ENCODE measurements around the gene FBN1.
A peak's percentile ranks its signal among the peaks of the same experiment; 100 is the strongest.

FBN1 gene

DNA sequence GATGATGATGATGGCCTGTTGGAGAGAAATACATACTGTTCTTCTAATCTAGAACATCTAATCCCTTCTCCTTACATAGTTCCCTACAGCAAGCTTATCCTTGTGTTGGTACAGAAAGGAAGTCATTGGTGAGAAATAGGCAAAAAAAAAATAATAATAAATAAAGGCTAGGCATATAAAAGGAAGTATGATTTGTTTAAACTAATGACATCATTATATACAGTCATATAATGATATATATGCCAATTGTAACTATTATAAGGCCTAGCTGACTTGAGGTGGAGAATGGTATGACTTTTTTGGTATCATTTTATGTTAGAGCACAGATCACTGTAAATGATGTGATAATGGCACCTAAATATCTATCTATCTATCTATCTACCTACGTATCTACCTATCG lies 171.8 kb downstream of the FBN1 start:
- Histone ChIP-seq H3K36me3 (ENCODE audit: control insufficient read depth in 2 of 2, insufficient read depth in 1 of 2, low read length in 2 of 2) (peaks cover 0 to 32% of the 10 kb centered on the region in 2 experiments; a peak in 1 of 3 replicates), H3K9me3 (ENCODE audit: control insufficient read depth, insufficient read depth, low read depth, low read length) (no peaks in the 10 kb centered on the region), H3K4me1 (ENCODE audit: control insufficient read depth, insufficient read depth, low read length) (no peaks in the 10 kb centered on the region), H3K4me3 (ENCODE audit: low read depth, low read length) (no peak overlapping the region), H3K27ac (ENCODE audit: extremely low read depth, low read depth, low read length) (no peak overlapping the region)
- ChIA-PET CTCF (no interaction called here), POLR2A (no interaction called here)
- TF ChIP-seq, protein P1, sequence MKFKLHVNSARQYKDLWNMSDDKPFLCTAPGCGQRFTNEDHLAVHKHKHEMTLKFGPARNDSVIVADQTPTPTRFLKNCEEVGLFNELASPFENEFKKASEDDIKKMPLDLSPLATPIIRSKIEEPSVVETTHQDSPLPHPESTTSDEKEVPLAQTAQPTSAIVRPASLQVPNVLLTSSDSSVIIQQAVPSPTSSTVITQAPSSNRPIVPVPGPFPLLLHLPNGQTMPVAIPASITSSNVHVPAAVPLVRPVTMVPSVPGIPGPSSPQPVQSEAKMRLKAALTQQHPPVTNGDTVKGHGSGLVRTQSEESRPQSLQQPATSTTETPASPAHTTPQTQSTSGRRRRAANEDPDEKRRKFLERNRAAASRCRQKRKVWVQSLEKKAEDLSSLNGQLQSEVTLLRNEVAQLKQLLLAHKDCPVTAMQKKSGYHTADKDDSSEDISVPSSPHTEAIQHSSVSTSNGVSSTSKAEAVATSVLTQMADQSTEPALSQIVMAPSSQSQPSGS (tag by site-specific recombination; IDR thresholded peaks at IDR 0.05; ENCODE audit: low read depth), result peak; percentile 53; the same call in 1 of the 2 replicates
- TF ChIP-seq, protein P2, sequence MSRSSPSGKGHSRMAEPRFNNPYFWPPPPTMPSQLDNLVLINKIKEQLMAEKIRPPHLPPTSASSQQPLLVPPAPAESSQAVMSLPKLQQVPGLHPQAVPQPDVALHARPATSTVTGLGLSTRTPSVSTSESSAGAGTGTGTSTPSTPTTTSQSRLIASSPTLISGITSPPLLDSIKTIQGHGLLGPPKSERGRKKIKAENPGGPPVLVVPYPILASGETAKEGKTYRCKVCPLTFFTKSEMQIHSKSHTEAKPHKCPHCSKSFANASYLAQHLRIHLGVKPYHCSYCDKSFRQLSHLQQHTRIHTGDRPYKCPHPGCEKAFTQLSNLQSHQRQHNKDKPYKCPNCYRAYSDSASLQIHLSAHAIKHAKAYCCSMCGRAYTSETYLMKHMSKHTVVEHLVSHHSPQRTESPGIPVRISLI (tag by site-specific recombination; IDR thresholded peaks at IDR 0.05), result no peak

DNA sequence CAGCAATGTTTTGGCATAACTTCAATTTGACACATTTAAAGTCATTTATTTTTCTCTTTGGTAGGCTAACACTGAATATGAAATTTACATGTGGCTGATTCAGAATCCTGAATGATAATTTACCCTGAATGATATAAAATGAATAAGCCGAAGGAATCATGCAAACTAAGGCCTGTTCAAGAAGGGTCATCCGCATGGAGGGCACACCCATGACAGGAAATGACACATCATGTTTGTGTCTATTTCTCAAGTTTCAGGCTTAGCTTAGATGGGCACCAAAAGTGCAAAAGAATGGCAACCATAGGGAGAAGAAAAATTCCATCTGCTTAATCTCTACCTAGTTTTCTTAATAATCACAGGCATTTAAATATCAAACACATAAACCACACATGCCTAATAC lies 172.8 kb downstream of the FBN1 start:
- Histone ChIP-seq H3K36me3 (ENCODE audit: control insufficient read depth in 2 of 2, insufficient read depth in 1 of 2, low read length in 2 of 2) (peaks cover 0 to 35% of the 10 kb centered on the region in 2 experiments; a peak in 1 of 3 replicates), H3K4me1 (ENCODE audit: control insufficient read depth, insufficient read depth, low read length) (no peaks in the 10 kb centered on the region), H3K4me3 (ENCODE audit: low read depth, low read length) (no peak overlapping the region), H3K9me3 (ENCODE audit: control insufficient read depth, insufficient read depth, low read depth, low read length) (no peaks in the 10 kb centered on the region), H3K27ac (ENCODE audit: extremely low read depth, low read depth, low read length) (no peak overlapping the region)
- CTCF ChIA-PET, result no interaction called here
- POLR2A ChIA-PET, result no interaction called here
- TF ChIP-seq, protein P3, sequence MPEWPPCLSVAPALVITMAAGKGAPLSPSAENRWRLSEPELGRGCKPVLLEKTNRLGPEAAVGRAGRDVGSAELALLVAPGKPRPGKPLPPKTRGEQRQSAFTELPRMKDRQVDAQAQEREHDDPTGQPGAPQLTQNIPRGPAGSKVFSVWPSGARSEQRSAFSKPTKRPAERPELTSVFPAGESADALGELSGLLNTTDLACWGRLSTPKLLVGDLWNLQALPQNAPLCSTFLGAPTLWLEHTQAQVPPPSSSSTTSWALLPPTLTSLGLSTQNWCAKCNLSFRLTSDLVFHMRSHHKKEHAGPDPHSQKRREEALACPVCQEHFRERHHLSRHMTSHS (tag by site-specific recombination; IDR thresholded peaks at IDR 0.05), result no peak
- no peak for TF ChIP-seq ZNF202 (tag by site-specific recombination; IDR thresholded peaks at IDR 0.05; ENCODE audit: borderline replicate concordance)
- TF ChIP-seq, protein P4, sequence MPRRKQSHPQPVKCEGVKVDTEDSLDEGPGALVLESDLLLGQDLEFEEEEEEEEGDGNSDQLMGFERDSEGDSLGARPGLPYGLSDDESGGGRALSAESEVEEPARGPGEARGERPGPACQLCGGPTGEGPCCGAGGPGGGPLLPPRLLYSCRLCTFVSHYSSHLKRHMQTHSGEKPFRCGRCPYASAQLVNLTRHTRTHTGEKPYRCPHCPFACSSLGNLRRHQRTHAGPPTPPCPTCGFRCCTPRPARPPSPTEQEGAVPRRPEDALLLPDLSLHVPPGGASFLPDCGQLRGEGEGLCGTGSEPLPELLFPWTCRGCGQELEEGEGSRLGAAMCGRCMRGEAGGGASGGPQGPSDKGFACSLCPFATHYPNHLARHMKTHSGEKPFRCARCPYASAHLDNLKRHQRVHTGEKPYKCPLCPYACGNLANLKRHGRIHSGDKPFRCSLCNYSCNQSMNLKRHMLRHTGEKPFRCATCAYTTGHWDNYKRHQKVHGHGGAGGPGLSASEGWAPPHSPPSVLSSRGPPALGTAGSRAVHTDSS (tag by site-specific recombination; IDR thresholded peaks at IDR 0.05), result no peak
- no peak for TF ChIP-seq ZIC2 (tag by site-specific recombination; IDR thresholded peaks at IDR 0.05)
- TF ChIP-seq, protein P5, sequence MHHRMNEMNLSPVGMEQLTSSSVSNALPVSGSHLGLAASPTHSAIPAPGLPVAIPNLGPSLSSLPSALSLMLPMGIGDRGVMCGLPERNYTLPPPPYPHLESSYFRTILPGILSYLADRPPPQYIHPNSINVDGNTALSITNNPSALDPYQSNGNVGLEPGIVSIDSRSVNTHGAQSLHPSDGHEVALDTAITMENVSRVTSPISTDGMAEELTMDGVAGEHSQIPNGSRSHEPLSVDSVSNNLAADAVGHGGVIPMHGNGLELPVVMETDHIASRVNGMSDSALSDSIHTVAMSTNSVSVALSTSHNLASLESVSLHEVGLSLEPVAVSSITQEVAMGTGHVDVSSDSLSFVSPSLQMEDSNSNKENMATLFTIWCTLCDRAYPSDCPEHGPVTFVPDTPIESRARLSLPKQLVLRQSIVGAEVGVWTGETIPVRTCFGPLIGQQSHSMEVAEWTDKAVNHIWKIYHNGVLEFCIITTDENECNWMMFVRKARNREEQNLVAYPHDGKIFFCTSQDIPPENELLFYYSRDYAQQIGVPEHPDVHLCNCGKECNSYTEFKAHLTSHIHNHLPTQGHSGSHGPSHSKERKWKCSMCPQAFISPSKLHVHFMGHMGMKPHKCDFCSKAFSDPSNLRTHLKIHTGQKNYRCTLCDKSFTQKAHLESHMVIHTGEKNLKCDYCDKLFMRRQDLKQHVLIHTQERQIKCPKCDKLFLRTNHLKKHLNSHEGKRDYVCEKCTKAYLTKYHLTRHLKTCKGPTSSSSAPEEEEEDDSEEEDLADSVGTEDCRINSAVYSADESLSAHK (tag by site-specific recombination; IDR thresholded peaks at IDR 0.05), result no peak
- no peak for TF ChIP-seq KLF9 (tag by site-specific recombination; IDR thresholded peaks at IDR 0.05; ENCODE audit: low read depth)

DNA sequence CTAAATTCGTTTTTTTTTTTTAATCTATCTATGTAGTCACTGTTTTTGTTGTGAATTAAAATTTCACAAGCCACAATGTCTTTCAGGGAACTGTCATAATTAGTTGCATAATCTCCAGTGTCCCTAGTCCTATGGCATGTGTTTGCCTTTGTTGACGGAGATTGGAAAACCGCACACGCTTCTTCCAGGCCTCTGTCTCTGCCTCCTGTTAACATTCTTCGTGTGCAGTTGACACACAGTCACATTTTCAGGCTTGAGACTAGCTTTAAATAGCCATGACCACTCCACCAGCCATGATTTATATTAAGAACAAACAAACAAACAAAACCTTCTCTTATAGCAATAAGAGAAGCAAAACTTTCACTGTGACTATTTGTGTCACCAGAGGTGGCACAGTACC lies 174.4 kb downstream of the FBN1 start:
- peaks cover 0 to 47% of the 10 kb centered on the region in 2 experiments; a peak in 1 of 3 replicates for H3K36me3 ChIP-seq (ENCODE audit: control insufficient read depth in 2 of 2, insufficient read depth in 1 of 2, low read length in 2 of 2)
- POLR2A ChIA-PET, result no interaction called here
- TF ChIP-seq ZNF530 (tag by site-specific recombination; IDR thresholded peaks at IDR 0.05; ENCODE audit: low read depth), result no peak
- TF ChIP-seq ZNF16 (tag by site-specific recombination; IDR thresholded peaks at IDR 0.05; ENCODE audit: low read depth), result no peak
- TF ChIP-seq IKZF3 (tag by site-specific recombination; IDR thresholded peaks at IDR 0.05), result no peak
- no peak for TF ChIP-seq ZNF155 (tag by site-specific recombination; IDR thresholded peaks at IDR 0.05)
- TF ChIP-seq ZNF658 (tag by site-specific recombination; IDR thresholded peaks at IDR 0.05), result no peak
- TF ChIP-seq, protein P6, sequence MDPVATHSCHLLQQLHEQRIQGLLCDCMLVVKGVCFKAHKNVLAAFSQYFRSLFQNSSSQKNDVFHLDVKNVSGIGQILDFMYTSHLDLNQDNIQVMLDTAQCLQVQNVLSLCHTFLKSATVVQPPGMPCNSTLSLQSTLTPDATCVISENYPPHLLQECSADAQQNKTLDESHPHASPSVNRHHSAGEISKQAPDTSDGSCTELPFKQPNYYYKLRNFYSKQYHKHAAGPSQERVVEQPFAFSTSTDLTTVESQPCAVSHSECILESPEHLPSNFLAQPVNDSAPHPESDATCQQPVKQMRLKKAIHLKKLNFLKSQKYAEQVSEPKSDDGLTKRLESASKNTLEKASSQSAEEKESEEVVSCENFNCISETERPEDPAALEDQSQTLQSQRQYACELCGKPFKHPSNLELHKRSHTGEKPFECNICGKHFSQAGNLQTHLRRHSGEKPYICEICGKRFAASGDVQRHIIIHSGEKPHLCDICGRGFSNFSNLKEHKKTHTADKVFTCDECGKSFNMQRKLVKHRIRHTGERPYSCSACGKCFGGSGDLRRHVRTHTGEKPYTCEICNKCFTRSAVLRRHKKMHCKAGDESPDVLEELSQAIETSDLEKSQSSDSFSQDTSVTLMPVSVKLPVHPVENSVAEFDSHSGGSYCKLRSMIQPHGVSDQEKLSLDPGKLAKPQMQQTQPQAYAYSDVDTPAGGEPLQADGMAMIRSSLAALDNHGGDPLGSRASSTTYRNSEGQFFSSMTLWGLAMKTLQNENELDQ (tag by site-specific recombination; IDR thresholded peaks at IDR 0.05; ENCODE audit: low read depth), result no peak
- TF ChIP-seq ZFP37 (tag by site-specific recombination; IDR thresholded peaks at IDR 0.05), result no peak
- TF ChIP-seq TRIM28 (IDR thresholded peaks at IDR 0.05; ENCODE audit: borderline replicate concordance, low read length), result no peak
- TF ChIP-seq ZNF529 (tag by site-specific recombination; IDR thresholded peaks at IDR 0.05; ENCODE audit: insufficient replicate concordance), result no peak
- TF ChIP-seq ZNF311 (tag by site-specific recombination; IDR thresholded peaks at IDR 0.05; ENCODE audit: borderline replicate concordance), result no peak
- TF ChIP-seq, protein P7, sequence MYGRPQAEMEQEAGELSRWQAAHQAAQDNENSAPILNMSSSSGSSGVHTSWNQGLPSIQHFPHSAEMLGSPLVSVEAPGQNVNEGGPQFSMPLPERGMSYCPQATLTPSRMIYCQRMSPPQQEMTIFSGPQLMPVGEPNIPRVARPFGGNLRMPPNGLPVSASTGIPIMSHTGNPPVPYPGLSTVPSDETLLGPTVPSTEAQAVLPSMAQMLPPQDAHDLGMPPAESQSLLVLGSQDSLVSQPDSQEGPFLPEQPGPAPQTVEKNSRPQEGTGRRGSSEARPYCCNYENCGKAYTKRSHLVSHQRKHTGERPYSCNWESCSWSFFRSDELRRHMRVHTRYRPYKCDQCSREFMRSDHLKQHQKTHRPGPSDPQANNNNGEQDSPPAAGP (tag by site-specific recombination; IDR thresholded peaks at IDR 0.05), result no peak
- no peak for TF ChIP-seq ZNF701 (tag by site-specific recombination; IDR thresholded peaks at IDR 0.05)

More for the DNA sequence above, 174.4 kb downstream of the FBN1 start:
- Histone ChIP-seq H3K9me3 (ENCODE audit: control insufficient read depth, insufficient read depth, low read depth, low read length) (no peaks in the 10 kb centered on the region), H3K4me3 (ENCODE audit: low read depth, low read length) (no peak overlapping the region), H3K4me1 (ENCODE audit: control insufficient read depth, insufficient read depth, low read length) (no peaks in the 10 kb centered on the region), H3K27ac (ENCODE audit: extremely low read depth, low read depth, low read length) (no peak overlapping the region)
- CTCF ChIA-PET, result interaction anchor here (0.5 kb wide), 1 partner anchor 16 kb away, joined by 4 read pairs; no protein-coding TSS in a partner anchor

Measured in HEK293 (cell line).